GM12801 (cell line): ENCODE data around the gene MRTFB.

ENCODE experiments used
- CTCF ChIP-seq: IDR thresholded peaks from one replicate; pipeline ENCODE4 v1.5.1; 2011; ENCODE audit warnings: control low read depth; ENCODE audit not compliant: insufficient read length; ENCODE audit errors: extremely low read depth

MRTFB gene

GRCh38 chr16:14070555-14070876 lies 603 bp upstream of the MRTFB start:
- TF ChIP-seq CTCF, result no peak

GRCh38 chr16:14071576-14072271 lies 605 bp downstream of the MRTFB start:
- no peak for TF ChIP-seq CTCF

GRCh38 chr16:14072360-14072759 lies 1.2 kb downstream of the MRTFB start:
- TF ChIP-seq CTCF, result no peak

- no peak for TF ChIP-seq CTCF
These were observed 3.4 kb downstream of the MRTFB start for GRCh38 chr16:14074544-14074943.

GRCh38 chr16:14077918-14078317 lies 6.8 kb downstream of the MRTFB start:
- TF ChIP-seq CTCF, result no peak

- TF ChIP-seq CTCF, result no peak
These were observed 15.4 kb downstream of the MRTFB start for GRCh38 chr16:14086477-14086876.

GRCh38 chr16:14087181-14087580 lies 16.1 kb downstream of the MRTFB start:
- TF ChIP-seq CTCF, result no peak
